Keratinocyte (primary cell): Measurements from ENCODE around the gene PEX10.

Source experiments
- CTCF ChIP-seq, 3 experiments: IDR thresholded peaks in 1 of 3; conservative IDR thresholded peaks in 1 of 3; optimal IDR thresholded peaks in 1 of 3; 2 replicates in 2 of 3; 3 replicates in 1 of 3; pipeline versions ENCODE3 to v1.5.1; 2011; ENCODE audit warnings: low read length in 3 of 3, mild to moderate bottlenecking in 3 of 3, moderate library complexity in 2 of 3, control low read depth in 1 of 3, inconsistent platforms in 1 of 3; ENCODE audit not compliant: insufficient read depth in 2 of 3; ENCODE audit errors: extremely low read depth in 1 of 3
- EZH2 ChIP-seq: IDR thresholded peaks from one replicate; pipeline ENCODE4 v1.6.1; 2012; ENCODE audit warnings: inconsistent platforms, mild to moderate bottlenecking, low read length, moderate library complexity

GRCh38 chr1:2400576-2400909 lies 11.8 kb downstream of the PEX10 start:
- TF ChIP-seq CTCF (optimal IDR thresholded peaks at IDR 0.05 in 1 of 3, IDR thresholded peaks at IDR 0.05 in 1 of 3, conservative IDR thresholded peaks at IDR 0.05 in 1 of 3; ENCODE audit: extremely low read depth in 1 of 3, insufficient read depth in 2 of 3, low read length in 3 of 3): no peak
- no peak for TF ChIP-seq EZH2
